HG03108 (cell line): ENCODE data around the gene MXRA7.
"Not testable (repeated sequence)": the region's sequence is repeated elsewhere in the genome, so short reads cannot be mapped to it uniquely, and the experiment has no call there.

Experiments used
- ATAC-seq: cut with Tn5 transposase; IDR thresholded peaks from one replicate; pipeline ENCODE4 v1.9.1; 2021; ENCODE audit warnings: moderate library complexity; ENCODE audit not compliant: unreplicated experiment

MXRA7 gene

GRCh38 chr17:76716146-76716838 lies 5.5 kb upstream of the MXRA7 start:
- no peak for ATAC-seq

- no peak for ATAC-seq
Measured at GRCh38 chr17:76715496-76715830, 4.7 kb upstream of the MXRA7 start.

- ATAC-seq = no peak
Measured at GRCh38 chr17:76714822-76715495, 4.2 kb upstream of the MXRA7 start.

- no peak for ATAC-seq
Measured at GRCh38 chr17:76714336-76714735, 3.6 kb upstream of the MXRA7 start.

- ATAC-seq = no peak
Measured at GRCh38 chr17:76713765-76714164, 3.0 kb upstream of the MXRA7 start.

- ATAC-seq = not testable (repeated sequence)
Measured at GRCh38 chr17:76712321-76712720, 1.6 kb upstream of the MXRA7 start.

GRCh38 chr17:76709951-76710862 lies 558 bp downstream of the MXRA7 start:
- not testable (repeated sequence) for ATAC-seq

- ATAC-seq = no peak
Measured at GRCh38 chr17:76709077-76709950, 1.5 kb downstream of the MXRA7 start.

- no peak for ATAC-seq
Measured at GRCh38 chr17:76707985-76708807, 2.6 kb downstream of the MXRA7 start.

GRCh38 chr17:76706817-76707216 lies 3.9 kb downstream of the MXRA7 start:
- no peak for ATAC-seq

- ATAC-seq = no peak
Measured at GRCh38 chr17:76704805-76705204, 6.0 kb downstream of the MXRA7 start.

GRCh38 chr17:76702941-76703637 lies 7.7 kb downstream of the MXRA7 start:
- no peak for ATAC-seq

GRCh38 chr17:76702076-76702475 lies 8.7 kb downstream of the MXRA7 start:
- ATAC-seq = no peak

GRCh38 chr17:76701471-76701967 lies 9.2 kb downstream of the MXRA7 start:
- ATAC-seq = no peak

GRCh38 chr17:76700617-76701470 lies 9.9 kb downstream of the MXRA7 start:
- ATAC-seq = no peak

- no peak for ATAC-seq
Measured at GRCh38 chr17:76700270-76700616, 10.5 kb downstream of the MXRA7 start.

GRCh38 chr17:76698466-76698977 lies 12.2 kb downstream of the MXRA7 start:
- not testable (repeated sequence) for ATAC-seq
